HG02938 (cell line): Measurements from ENCODE around the gene TRIM15.
"Not testable (repeated sequence)": the region's sequence is repeated elsewhere in the genome, so short reads cannot be mapped to it uniquely, and the experiment has no call there.

Source experiments
- ATAC-seq: cut with Tn5 transposase; IDR thresholded peaks from one replicate; pipeline ENCODE4 v1.9.1; 2021; ENCODE audit warnings: mild to moderate bottlenecking, moderate library complexity; ENCODE audit not compliant: unreplicated experiment

TRIM15 gene

GRCh38 chr6:30163090-30163917 lies at the start of gene TRIM15:
Gene TRIM15, plus strand, starts transcription at chr6:30163546. Its CDS starts 139 bp downstream, at chr6:30163685.
- ATAC-seq, result no peak

- ATAC-seq, result no peak
These were observed 49.5 kb upstream of the TRIM15 start for GRCh38 chr6:30113841-30114240.

- ATAC-seq, result no peak
These were observed 46.6 kb upstream of the TRIM15 start for GRCh38 chr6:30116724-30117123.

- not testable (repeated sequence) for ATAC-seq
These were observed 44.7 kb upstream of the TRIM15 start for GRCh38 chr6:30118691-30119090.

GRCh38 chr6:30121446-30122366 lies 41.6 kb upstream of the TRIM15 start:
- no peak for ATAC-seq

GRCh38 chr6:30122515-30122914 lies 40.8 kb upstream of the TRIM15 start:
- ATAC-seq, result no peak

- no peak for ATAC-seq
These were observed 35.9 kb upstream of the TRIM15 start for GRCh38 chr6:30127238-30128093.

GRCh38 chr6:30129265-30130178 lies 33.8 kb upstream of the TRIM15 start:
- no peak for ATAC-seq

- ATAC-seq, result no peak
These were observed 33.1 kb upstream of the TRIM15 start for GRCh38 chr6:30130179-30130679.

- ATAC-seq, result peak; percentile 65
These were observed 32.2 kb upstream of the TRIM15 start for GRCh38 chr6:30130887-30131862.

GRCh38 chr6:30131947-30132497 lies 31.3 kb upstream of the TRIM15 start:
- no peak for ATAC-seq

GRCh38 chr6:30135147-30135546 lies 28.2 kb upstream of the TRIM15 start:
- no peak for ATAC-seq

- ATAC-seq, result no peak
These were observed 27.6 kb upstream of the TRIM15 start, which contains the start of gene TRIM40 for GRCh38 chr6:30135757-30136156. Gene TRIM40, plus strand, starts transcription at chr6:30136140. Its CDS starts 897 bp downstream, at chr6:30137037.

- no peak for ATAC-seq
These were observed 26.6 kb upstream of the TRIM15 start for GRCh38 chr6:30136570-30137286.

- ATAC-seq, result not testable (repeated sequence)
These were observed 23.1 kb upstream of the TRIM15 start for GRCh38 chr6:30140240-30140639.

- ATAC-seq, result no peak
These were observed 20.7 kb upstream of the TRIM15 start for GRCh38 chr6:30142665-30143064.

- ATAC-seq, result no peak
These were observed 19.6 kb upstream of the TRIM15 start for GRCh38 chr6:30143780-30144179.
